ENCODE results near the gene STK11. TPM values are rescaled to one million over a fixed set of nuclear protein-coding genes. Genes with fewer than 3 reads are reported as not detected.

STK11 gene
- total RNA-seq, 4 donors from 2014 or later = 91.5 to 194 (median 149) TPM

GRCh38 chr19:1270213-1270853 is 64.8 kb downstream of the STK11 start:
- Histone ChIP-seq H3K27ac (peak overlapping the region; percentile 92 to 99 (median 98)), H3K4me3 (peak overlapping the region; percentile 51 to 81 (median 72)), H3K4me1 (peaks cover 75 to 83% of the 10 kb centered on the region in 2 donors), H3K9me3 (no peaks in the 10 kb centered on the region), H3K27me3 (no peaks in the 10 kb centered on the region), H3K36me3 (peaks cover 0 to 42% of the 10 kb centered on the region in 2 donors)
- in situ Hi-C loops (cut with MboI; ENCODE audit: low sequenced_read_pairs in 4 of 4) (no loop called here), intact Hi-C loops (cut with DNase I; ENCODE audit: low total_unique reads) (loop anchor here (10.0 kb wide), 1 partner anchor 476 kb away; the partner anchor contains the start of gene PTBP1)
- ATAC-seq (peak; percentile 4 to 27), DNase-seq (peak; percentile 61 to 87)
- no peak for TF ChIP-seq POLR2A (IDR thresholded peaks at IDR 0.05)
- no peak for TF ChIP-seq CTCF (IDR thresholded peaks at IDR 0.05 in 4 of 5, conservative IDR thresholded peaks at IDR 0.05 in 1 of 5)

GRCh38 chr19:1270854-1271527 is 65.4 kb downstream of the STK11 start:
- H3K4me1 ChIP-seq = peaks cover 72 to 79% of the 10 kb centered on the region in 2 donors
- no peaks in the 10 kb centered on the region for H3K27me3 ChIP-seq
- ATAC-seq (no peak), DNase-seq (peak in 1 of 2 donors; percentile 43)
- H3K4me3 ChIP-seq = peak overlapping the region; percentile 51 to 81 (median 72)
- TF ChIP-seq POLR2A (IDR thresholded peaks at IDR 0.05) (no peak), CTCF (IDR thresholded peaks at IDR 0.05 in 4 of 5, conservative IDR thresholded peaks at IDR 0.05 in 1 of 5) (no peak)
- H3K27ac ChIP-seq = peak overlapping the region; percentile 92 to 99 (median 98)
- intact Hi-C loops (cut with DNase I; ENCODE audit: low total_unique reads) (loop anchor here (10.0 kb wide), 1 partner anchor 476 kb away; the partner anchor contains the start of gene PTBP1), in situ Hi-C loops (cut with MboI; ENCODE audit: low sequenced_read_pairs in 4 of 4) (no loop called here)
- H3K36me3 ChIP-seq = peaks cover 0 to 42% of the 10 kb centered on the region in 2 donors
- H3K9me3 ChIP-seq = no peaks in the 10 kb centered on the region

- DNase-seq = peak in 1 of 2 donors; percentile 61
- in situ Hi-C loops (cut with MboI; ENCODE audit: low sequenced_read_pairs in 4 of 4) = no loop called here
These were observed 66.2 kb downstream of the STK11 start for GRCh38 chr19:1271528-1272422.

More at GRCh38 chr19:1271528-1272422, 66.2 kb downstream of the STK11 start:
- Histone ChIP-seq H3K4me1 (peaks cover 73 to 81% of the 10 kb centered on the region in 2 donors), H3K27me3 (no peaks in the 10 kb centered on the region), H3K27ac (peak overlapping the region; percentile 92 to 99 (median 98)), H3K36me3 (peaks cover 0 to 42% of the 10 kb centered on the region in 2 donors), H3K9me3 (no peaks in the 10 kb centered on the region), H3K4me3 (peak overlapping the region; percentile 51 to 81 (median 72))
- ATAC-seq = no peak
- TF ChIP-seq POLR2A (IDR thresholded peaks at IDR 0.05) (peak in 1 of 2 donors; percentile 42), CTCF (IDR thresholded peaks at IDR 0.05 in 4 of 5, conservative IDR thresholded peaks at IDR 0.05 in 1 of 5) (no peak)
- intact Hi-C loops (cut with DNase I; ENCODE audit: low total_unique reads) = loop anchor here (10.0 kb wide), 1 partner anchor 477 kb away; the partner anchor contains the start of gene PTBP1

Measured in gastrocnemius medialis (tissue), 4 donors.